ENCODE data around the gene GTF3C1. TPM values are rescaled to one million over a fixed set of nuclear protein-coding genes. Genes with fewer than 3 reads are reported as not detected.

Gene GTF3C1
- total RNA-seq, 1 experiment from 2014 or later, result 92.4 TPM

DNA sequence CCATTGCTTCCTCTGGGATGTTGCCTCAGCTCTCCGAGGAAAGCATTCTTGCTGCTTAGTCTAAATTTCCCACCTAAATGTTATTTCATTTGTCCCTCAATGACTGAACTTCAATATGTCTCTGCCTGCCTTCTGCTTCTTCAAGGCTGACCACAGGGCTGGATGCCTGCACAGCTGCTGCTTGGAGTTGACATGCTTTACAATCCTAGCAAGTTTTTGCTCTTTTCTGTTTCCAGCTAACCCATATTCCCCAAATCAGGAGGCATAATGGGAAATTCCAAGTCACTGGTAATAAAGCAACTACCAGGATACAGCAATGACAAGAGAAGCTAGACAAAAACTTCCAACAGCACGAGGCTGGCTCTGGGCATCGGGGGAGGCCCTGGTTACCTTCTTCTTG, 48.9 kb downstream of the GTF3C1 start:
- H3K4me3 ChIP-seq, result no peak overlapping the region
- no peak for DNase-seq (ENCODE audit: low read depth in 1 of 2, low spot score in 2 of 2)
- H3K36me3 ChIP-seq, result peaks cover 97% of the 10 kb centered on the region
- H3K27ac ChIP-seq, result no peak overlapping the region
- H3K4me1 ChIP-seq (replicated peaks), result peaks cover 18% of the 10 kb centered on the region
- H3K9me3 ChIP-seq (replicated peaks), result no peaks in the 10 kb centered on the region
- no peaks in the 10 kb centered on the region for H3K27me3 ChIP-seq (replicated peaks)

DNA sequence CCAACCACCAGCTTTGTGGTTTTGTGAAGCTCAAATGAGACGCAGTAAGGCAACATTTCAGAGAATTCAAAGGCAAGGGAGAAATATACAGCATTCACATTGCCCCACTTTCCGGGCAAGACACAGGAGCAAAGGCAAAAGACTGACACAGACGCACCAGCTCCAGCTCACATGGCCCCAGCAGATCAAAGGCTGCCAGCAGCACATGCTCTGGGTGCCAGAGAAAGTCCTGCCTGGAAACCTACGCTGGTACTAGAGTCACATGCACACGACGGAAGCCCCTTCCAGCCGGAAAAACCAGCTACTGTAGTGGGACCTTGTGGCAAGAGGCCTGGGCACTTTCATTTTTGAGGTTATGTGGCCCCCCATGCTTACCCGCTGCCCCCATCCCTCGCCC, 50.1 kb downstream of the GTF3C1 start:
- Histone ChIP-seq H3K27ac (no peak overlapping the region), H3K36me3 (peaks cover 93% of the 10 kb centered on the region), H3K4me3 (no peak overlapping the region), H3K27me3 (replicated peaks) (no peaks in the 10 kb centered on the region), H3K4me1 (replicated peaks) (peaks cover 29% of the 10 kb centered on the region), H3K9me3 (replicated peaks) (no peaks in the 10 kb centered on the region)
- DNase-seq (ENCODE audit: low read depth in 1 of 2, low spot score in 2 of 2), result no peak

DNA sequence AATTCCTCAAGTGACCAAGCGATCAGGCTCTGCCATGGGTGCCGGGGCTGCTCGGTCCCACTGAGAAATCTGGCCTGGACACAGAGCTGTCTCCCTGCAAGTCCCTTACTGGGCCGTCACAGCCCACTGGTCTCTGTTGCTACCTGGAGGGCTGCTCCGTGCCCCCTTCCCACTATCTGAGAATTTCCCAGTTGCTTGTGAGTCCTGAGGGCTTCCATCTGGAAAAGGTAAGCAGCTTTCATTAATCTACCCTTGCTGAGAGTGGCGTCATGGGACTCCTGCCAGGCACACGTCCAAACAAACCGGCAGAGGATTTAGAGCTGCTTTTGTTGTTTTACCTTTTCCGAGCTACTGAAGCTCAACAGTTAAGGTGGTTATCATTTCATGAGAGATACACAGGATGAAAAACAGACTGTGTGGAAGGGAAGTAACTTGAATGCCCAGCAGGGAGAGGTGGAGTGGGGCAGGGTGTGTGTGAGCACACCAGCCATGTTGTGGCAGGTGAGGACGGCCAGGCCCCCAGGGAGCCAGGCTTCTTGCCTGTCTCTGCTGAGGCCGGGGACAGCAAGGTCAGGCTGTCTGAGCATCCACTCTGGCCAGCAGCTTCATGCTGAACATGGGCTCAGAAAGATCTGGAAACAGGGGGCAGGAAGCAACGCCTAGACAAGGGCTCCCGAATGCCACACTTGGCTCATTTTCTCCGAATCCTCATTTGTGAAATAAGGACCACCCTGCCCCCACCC, 50.6 kb downstream of the GTF3C1 start:
- Histone ChIP-seq H3K9me3 (replicated peaks) (no peaks in the 10 kb centered on the region), H3K27ac (no peak overlapping the region), H3K4me1 (replicated peaks) (peaks cover 33% of the 10 kb centered on the region), H3K27me3 (replicated peaks) (no peaks in the 10 kb centered on the region), H3K36me3 (peaks cover 91% of the 10 kb centered on the region), H3K4me3 (no peak overlapping the region)
- no peak for DNase-seq (ENCODE audit: low read depth in 1 of 2, low spot score in 2 of 2)

DNA sequence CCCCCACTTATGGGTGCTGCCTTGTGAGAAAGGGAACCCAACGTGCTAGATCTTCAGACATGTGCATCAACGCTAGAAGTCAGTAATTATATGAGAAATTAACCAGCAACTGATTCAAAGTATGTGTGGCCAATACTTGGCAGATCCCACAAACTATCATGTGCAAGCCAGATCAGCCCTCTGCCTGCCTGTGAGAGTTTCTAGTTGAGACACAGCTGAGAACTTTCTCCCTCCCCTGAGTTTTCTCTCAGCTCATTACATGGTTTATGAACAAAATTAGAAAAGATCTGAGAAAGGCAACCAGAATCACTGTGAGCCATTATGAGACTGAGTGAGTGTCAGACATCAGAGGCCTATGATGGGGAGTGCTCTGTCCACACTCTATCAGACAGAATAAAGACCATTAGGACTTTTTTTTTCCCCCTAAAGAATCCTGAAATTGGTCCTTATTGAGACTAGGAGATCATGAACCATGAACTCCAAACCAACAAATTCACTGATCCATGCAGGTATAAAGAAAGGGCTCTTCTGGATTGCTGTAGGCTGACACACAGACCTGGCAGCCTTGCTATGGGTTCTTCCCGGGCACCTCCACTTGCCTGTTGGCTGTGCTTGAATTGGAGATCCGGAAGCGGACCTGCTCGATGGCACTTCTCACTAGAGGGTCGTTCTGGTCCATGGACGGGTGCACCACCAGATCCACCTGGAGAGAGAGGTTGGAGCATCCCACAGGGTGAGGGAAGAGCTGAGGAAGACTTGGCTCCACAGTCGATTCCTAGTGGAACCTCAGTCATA, 51.5 kb downstream of the GTF3C1 start:
- Histone ChIP-seq H3K9me3 (replicated peaks) (no peaks in the 10 kb centered on the region), H3K4me3 (no peak overlapping the region), H3K4me1 (replicated peaks) (peaks cover 33% of the 10 kb centered on the region), H3K27ac (no peak overlapping the region), H3K27me3 (replicated peaks) (no peaks in the 10 kb centered on the region), H3K36me3 (peaks cover 91% of the 10 kb centered on the region)
- DNase-seq (ENCODE audit: low read depth in 1 of 2, low spot score in 2 of 2), result no peak

DNA sequence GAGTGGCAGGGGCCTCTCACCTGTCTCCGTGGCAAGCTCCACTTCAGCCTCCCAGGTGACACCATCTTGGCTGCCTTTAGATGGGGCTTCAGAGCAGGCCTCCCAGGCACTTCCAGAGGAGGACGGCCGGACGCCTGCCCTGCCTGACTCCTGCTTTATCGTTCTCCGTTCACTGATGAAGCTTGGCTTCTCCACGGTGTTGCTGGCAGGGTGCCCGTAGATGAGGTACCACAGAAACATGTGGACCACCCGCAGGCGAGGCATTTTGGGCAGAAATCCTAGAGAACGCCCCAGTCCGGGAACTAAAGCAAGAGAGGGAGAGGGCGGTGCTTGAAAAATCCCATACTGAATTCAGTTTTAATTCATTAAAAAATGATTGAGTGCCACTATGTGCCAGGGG, 54.5 kb downstream of the GTF3C1 start:
- Histone ChIP-seq H3K4me1 (replicated peaks) (peaks cover 47% of the 10 kb centered on the region), H3K27me3 (replicated peaks) (no peaks in the 10 kb centered on the region), H3K9me3 (replicated peaks) (no peaks in the 10 kb centered on the region), H3K27ac (peak overlapping the region; percentile 75), H3K4me3 (no peak overlapping the region), H3K36me3 (peaks cover 92% of the 10 kb centered on the region)
- peak; percentile 91 to 99 for DNase-seq (ENCODE audit: low read depth in 1 of 2, low spot score in 2 of 2)

DNA sequence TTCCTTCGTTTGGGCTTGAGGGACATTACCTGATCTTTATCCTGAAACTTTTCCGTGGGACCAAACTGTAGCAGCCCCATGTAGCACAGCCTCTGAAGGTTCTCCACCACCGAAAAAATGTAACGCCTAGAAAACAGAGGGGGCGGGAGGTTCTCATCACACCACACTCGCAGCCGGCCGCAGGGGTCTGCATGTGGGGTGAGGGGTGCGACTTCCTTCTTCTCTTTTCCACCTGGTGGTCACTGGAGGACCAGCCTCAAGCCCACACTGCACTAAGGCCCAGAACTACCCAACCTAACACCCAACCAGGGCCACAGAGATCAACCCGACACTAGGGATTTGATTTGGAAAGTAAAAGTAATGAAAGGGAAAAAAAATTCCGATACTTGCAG, 57.1 kb downstream of the GTF3C1 start:
- Histone ChIP-seq H3K36me3 (peaks cover 94% of the 10 kb centered on the region), H3K9me3 (replicated peaks) (no peaks in the 10 kb centered on the region), H3K27me3 (replicated peaks) (no peaks in the 10 kb centered on the region), H3K4me3 (no peak overlapping the region), H3K4me1 (replicated peaks) (peaks cover 44% of the 10 kb centered on the region), H3K27ac (peak overlapping the region; percentile 68)
- DNase-seq (ENCODE audit: low read depth in 1 of 2, low spot score in 2 of 2), result no peak

DNA sequence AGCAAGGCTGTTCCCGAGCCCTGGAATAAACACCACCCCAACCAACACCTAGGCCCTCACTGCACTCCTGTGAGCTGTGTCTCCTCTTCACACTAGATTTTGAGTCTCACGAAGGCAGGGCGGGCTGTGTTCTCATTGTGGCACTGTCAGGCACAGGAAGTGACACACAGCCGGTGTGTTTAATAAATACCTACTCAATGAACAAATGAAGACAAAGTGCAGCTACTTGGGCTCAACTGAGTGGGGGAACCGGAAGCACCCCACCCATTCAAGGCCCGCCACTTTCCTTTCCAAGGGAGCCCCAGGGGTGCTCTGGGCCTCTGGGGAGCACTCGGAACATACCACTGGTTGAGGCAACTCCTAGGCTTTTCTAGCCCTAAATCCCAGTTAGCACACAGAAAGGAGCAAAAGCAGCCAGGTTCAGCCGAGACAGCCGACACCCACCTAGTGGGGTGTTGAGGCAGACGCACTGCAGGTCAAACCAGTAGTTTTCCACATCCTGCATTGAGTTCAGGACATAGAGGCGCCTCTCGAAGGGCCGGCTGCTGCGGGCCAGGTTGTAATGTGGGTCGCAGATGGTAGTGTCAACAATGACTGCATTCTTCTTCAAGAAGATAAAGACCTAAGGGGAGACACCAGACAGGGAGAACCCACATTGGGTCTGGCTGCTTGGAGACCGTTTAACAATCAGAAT, 57.7 kb downstream of the GTF3C1 start:
- no peaks in the 10 kb centered on the region for H3K27me3 ChIP-seq (replicated peaks)
- H3K4me1 ChIP-seq (replicated peaks), result peaks cover 42% of the 10 kb centered on the region
- H3K9me3 ChIP-seq (replicated peaks), result no peaks in the 10 kb centered on the region
- H3K4me3 ChIP-seq, result no peak overlapping the region
- peaks cover 94% of the 10 kb centered on the region for H3K36me3 ChIP-seq
- peak overlapping the region; percentile 68 for H3K27ac ChIP-seq
- DNase-seq (ENCODE audit: low read depth in 1 of 2, low spot score in 2 of 2), result no peak

DNA sequence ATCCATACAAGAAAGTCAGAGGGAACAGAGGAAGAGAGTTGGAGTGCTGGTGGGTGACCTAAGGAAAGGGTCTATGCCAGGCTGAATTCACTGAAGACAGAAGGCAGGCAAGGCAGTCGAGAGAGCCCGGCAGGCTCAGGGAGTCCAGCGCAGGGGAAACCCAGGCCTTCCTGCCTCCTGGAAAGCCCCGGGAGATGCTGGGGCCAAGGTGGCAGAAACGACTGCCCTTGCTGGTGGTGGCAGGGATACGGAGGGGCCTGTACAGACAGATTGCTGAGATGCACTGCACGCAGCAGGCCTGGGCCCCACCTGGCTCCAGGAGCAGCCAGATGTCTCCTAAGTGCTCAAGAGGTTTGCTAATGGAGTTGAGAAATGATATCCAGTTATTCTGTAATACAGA, 59.8 kb downstream of the GTF3C1 start:
- no peak for DNase-seq (ENCODE audit: low read depth in 1 of 2, low spot score in 2 of 2)

DNA sequence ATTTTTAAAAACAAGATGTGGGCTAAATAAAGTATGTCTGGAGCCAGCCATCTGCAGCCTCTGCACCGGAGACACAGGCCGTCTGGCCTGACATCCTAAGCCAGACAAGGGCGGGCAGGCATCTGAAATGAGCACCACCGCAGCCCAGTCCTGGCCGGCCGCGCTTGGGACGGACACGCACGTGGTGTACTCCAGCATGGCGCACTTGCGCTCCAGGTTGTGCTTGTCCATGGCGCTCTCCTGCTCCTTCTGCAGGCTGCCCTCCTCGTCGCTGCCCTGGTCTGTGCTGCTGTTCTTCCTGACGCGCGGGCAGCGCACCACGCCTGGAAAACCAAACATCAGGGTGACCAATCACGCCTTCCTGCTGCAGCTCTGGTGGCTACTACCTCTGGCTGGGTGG, 60.3 kb downstream of the GTF3C1 start:
- DNase-seq (ENCODE audit: low read depth in 1 of 2, low spot score in 2 of 2), result no peak
- no peaks in the 10 kb centered on the region for H3K9me3 ChIP-seq (replicated peaks)
- peaks cover 98% of the 10 kb centered on the region for H3K36me3 ChIP-seq
- no peak overlapping the region for H3K4me3 ChIP-seq
- no peak overlapping the region for H3K27ac ChIP-seq
- peaks cover 16% of the 10 kb centered on the region for H3K4me1 ChIP-seq (replicated peaks)
- H3K27me3 ChIP-seq (replicated peaks), result no peaks in the 10 kb centered on the region

More for the DNA sequence above, 59.8 kb downstream of the GTF3C1 start:
- peaks cover 98% of the 10 kb centered on the region for H3K36me3 ChIP-seq
- H3K4me1 ChIP-seq (replicated peaks), result peaks cover 21% of the 10 kb centered on the region
- no peak overlapping the region for H3K4me3 ChIP-seq
- no peak overlapping the region for H3K27ac ChIP-seq
- H3K27me3 ChIP-seq (replicated peaks), result no peaks in the 10 kb centered on the region
- no peaks in the 10 kb centered on the region for H3K9me3 ChIP-seq (replicated peaks)

DNA sequence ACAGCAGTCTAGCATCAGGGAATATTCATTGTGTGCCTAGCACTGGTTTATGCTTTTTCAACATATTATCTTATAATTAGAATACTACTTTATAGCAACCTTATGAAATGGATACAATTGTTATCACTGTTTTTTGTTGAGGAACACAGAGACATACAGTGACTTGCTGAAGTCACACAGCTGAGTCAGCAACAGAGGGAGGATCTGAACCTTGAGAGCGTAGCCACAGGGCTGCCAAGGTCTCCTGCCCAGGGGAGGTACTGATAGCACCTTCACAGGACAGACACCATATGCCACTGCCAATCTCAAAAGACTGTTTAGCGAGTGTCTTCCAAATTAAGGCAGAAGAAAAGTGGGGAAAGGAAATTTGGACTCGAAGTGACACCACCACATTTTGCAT, 63.0 kb downstream of the GTF3C1 start:
- no peak for DNase-seq (ENCODE audit: low read depth in 1 of 2, low spot score in 2 of 2)
- Histone ChIP-seq H3K4me3 (no peak overlapping the region), H3K27ac (no peak overlapping the region), H3K4me1 (replicated peaks) (peaks cover 5% of the 10 kb centered on the region), H3K36me3 (peaks cover 100% of the 10 kb centered on the region), H3K9me3 (replicated peaks) (no peaks in the 10 kb centered on the region), H3K27me3 (replicated peaks) (no peaks in the 10 kb centered on the region)

DNA sequence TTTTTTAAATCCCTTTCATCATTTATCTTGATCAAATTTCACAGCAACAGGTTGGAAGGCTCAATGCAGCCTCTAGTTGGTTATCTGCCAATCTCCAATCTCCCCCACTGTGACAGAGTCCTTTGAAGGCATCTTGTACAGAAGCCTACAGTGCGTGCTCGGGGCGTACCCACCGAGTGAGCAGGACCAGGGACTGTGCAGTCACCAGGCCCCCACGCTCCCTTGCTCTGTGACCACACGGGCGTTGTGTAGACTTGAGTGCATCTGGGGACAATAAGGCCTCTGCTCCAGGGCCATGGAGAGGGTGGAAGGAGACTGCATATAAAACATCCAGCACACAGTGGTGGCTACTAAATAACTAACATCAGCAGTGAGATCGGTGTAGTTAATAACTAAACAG, 63.4 kb downstream of the GTF3C1 start:
- Histone ChIP-seq H3K9me3 (replicated peaks) (no peaks in the 10 kb centered on the region), H3K27me3 (replicated peaks) (no peaks in the 10 kb centered on the region), H3K27ac (no peak overlapping the region), H3K4me1 (replicated peaks) (peaks cover under 1% of the 10 kb centered on the region), H3K4me3 (no peak overlapping the region), H3K36me3 (peaks cover 100% of the 10 kb centered on the region)
- no peak for DNase-seq (ENCODE audit: low read depth in 1 of 2, low spot score in 2 of 2)

DNA sequence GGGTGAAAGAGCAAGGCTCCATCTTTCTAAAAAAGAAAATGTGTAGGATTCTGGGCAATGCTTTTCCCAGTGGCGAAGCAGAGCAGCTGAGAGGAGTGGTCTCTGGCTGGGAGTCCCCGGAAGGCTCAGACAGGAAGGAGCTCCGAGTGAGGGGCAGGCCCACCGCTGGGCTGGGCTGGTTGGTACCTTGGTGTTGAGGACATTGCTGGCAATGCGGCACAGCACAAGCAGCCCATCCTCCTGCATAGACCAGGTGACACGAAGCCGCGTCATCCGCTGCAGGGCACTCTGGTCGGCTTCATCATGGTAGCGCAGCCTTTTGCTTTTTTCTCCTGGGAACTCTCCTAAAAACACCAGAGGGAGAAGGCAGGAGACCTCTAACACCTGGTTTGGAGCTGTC, 63.9 kb downstream of the GTF3C1 start:
- DNase-seq (ENCODE audit: low read depth in 1 of 2, low spot score in 2 of 2), result no peak
- Histone ChIP-seq H3K4me1 (replicated peaks) (no peaks in the 10 kb centered on the region), H3K4me3 (no peak overlapping the region), H3K27ac (no peak overlapping the region), H3K9me3 (replicated peaks) (no peaks in the 10 kb centered on the region), H3K36me3 (peaks cover 100% of the 10 kb centered on the region), H3K27me3 (replicated peaks) (no peaks in the 10 kb centered on the region)

DNA sequence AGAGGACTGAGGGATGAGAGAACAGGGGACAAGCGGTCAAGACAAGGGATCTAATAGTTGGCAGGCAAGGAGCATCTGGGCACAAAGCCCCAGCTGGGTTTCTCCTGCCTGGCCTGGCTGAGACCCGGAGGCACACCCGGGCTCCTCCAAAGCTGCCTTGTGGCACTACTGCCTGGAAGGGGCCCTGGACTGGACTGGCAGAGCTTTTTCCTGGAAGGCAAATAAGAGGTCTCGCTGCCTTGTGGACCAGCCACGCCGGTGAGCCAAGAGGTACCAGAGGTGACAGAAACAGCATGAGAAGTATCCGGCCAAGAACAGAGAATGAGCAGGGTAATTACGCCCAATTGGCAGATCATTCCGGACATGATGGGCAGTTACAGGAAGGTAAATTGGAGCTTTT, 64.6 kb downstream of the GTF3C1 start:
- Histone ChIP-seq H3K27ac (no peak overlapping the region), H3K27me3 (replicated peaks) (no peaks in the 10 kb centered on the region), H3K4me1 (replicated peaks) (no peaks in the 10 kb centered on the region), H3K9me3 (replicated peaks) (no peaks in the 10 kb centered on the region), H3K4me3 (no peak overlapping the region), H3K36me3 (peaks cover 100% of the 10 kb centered on the region)
- no peak for DNase-seq (ENCODE audit: low read depth in 1 of 2, low spot score in 2 of 2)

DNA sequence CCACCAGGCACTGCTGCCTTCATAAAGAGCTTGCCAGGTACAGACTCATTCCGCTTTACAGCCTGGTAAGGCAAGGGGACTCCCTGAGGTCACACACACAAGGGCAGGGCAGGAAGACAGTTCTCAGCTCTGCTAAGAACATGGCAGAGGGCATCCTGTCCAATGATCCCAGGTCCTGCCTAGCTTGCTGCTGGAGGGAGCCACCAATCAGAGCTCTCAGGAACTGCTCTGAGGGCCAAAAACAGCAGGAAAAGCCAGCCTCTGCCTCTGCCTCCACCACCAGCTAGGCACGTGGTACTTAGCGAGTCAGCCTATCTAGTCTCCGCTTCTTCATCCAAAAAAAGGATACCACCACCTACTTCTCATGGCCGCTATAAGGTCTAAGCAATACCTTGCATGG, 66.1 kb downstream of the GTF3C1 start:
- no peak overlapping the region for H3K4me3 ChIP-seq
- no peaks in the 10 kb centered on the region for H3K27me3 ChIP-seq (replicated peaks)
- H3K4me1 ChIP-seq (replicated peaks), result no peaks in the 10 kb centered on the region
- H3K36me3 ChIP-seq, result peaks cover 99% of the 10 kb centered on the region
- no peak for DNase-seq (ENCODE audit: low read depth in 1 of 2, low spot score in 2 of 2)
- no peaks in the 10 kb centered on the region for H3K9me3 ChIP-seq (replicated peaks)
- no peak overlapping the region for H3K27ac ChIP-seq
